ENCODE data around the gene RNF43.
"Not testable (repeated sequence)": the region's sequence is repeated elsewhere in the genome, so short reads cannot be mapped to it uniquely, and the experiment has no call there.

Gene RNF43

GRCh38 chr17:58410714-58411407, 6.5 kb downstream of the RNF43 start:
- FAIRE-seq = no peak
- no peak for DNase-seq (ENCODE audit: extremely low spot score, insufficient read length, low read depth)

GRCh38 chr17:58409432-58409831, 7.9 kb downstream of the RNF43 start:
- DNase-seq (ENCODE audit: extremely low spot score, insufficient read length, low read depth) = no peak
- no peak for FAIRE-seq

GRCh38 chr17:58403311-58403710, 14.0 kb downstream of the RNF43 start:
- FAIRE-seq (no peak), DNase-seq (ENCODE audit: extremely low spot score, insufficient read length, low read depth) (no peak)

- FAIRE-seq = no peak
Observed at GRCh38 chr17:58402679-58403078, 14.7 kb downstream of the RNF43 start.

GRCh38 chr17:58402047-58402446, 15.3 kb downstream of the RNF43 start:
- FAIRE-seq (no peak), DNase-seq (ENCODE audit: extremely low spot score, insufficient read length, low read depth) (no peak)

More at GRCh38 chr17:58402679-58403078, 14.7 kb downstream of the RNF43 start:
- no peak for DNase-seq (ENCODE audit: extremely low spot score, insufficient read length, low read depth)

- FAIRE-seq = peak; percentile 5
Observed at GRCh38 chr17:58401287-58401686, 16.0 kb downstream of the RNF43 start.

GRCh38 chr17:58400826-58401225, 16.5 kb downstream of the RNF43 start:
- no peak for FAIRE-seq
- no peak for DNase-seq (ENCODE audit: extremely low spot score, insufficient read length, low read depth)

More at GRCh38 chr17:58401287-58401686, 16.0 kb downstream of the RNF43 start:
- no peak for DNase-seq (ENCODE audit: extremely low spot score, insufficient read length, low read depth)

GRCh38 chr17:58399974-58400373, 17.4 kb downstream of the RNF43 start:
- no peak for DNase-seq (ENCODE audit: extremely low spot score, insufficient read length, low read depth)
- no peak for FAIRE-seq

GRCh38 chr17:58398574-58399266, 18.6 kb downstream of the RNF43 start:
- FAIRE-seq = no peak

GRCh38 chr17:58397421-58397820, 19.9 kb downstream of the RNF43 start:
- FAIRE-seq; DNase-seq (ENCODE audit: extremely low spot score, insufficient read length, low read depth): not testable (repeated sequence)

More at GRCh38 chr17:58398574-58399266, 18.6 kb downstream of the RNF43 start:
- no peak for DNase-seq (ENCODE audit: extremely low spot score, insufficient read length, low read depth)

GRCh38 chr17:58396173-58396572, 21.2 kb downstream of the RNF43 start:
- DNase-seq (ENCODE audit: extremely low spot score, insufficient read length, low read depth) (no peak), FAIRE-seq (no peak)

- no peak for FAIRE-seq
- no peak for DNase-seq (ENCODE audit: extremely low spot score, insufficient read length, low read depth)
Observed at GRCh38 chr17:58394534-58395223, 22.7 kb downstream of the RNF43 start.

- DNase-seq (ENCODE audit: extremely low spot score, insufficient read length, low read depth) = no peak
- no peak for FAIRE-seq
Observed at GRCh38 chr17:58391302-58391984, 25.9 kb downstream of the RNF43 start.

GRCh38 chr17:58390884-58391283, 26.4 kb downstream of the RNF43 start:
- FAIRE-seq = no peak
- no peak for DNase-seq (ENCODE audit: extremely low spot score, insufficient read length, low read depth)

- DNase-seq (ENCODE audit: extremely low spot score, insufficient read length, low read depth) (no peak), FAIRE-seq (no peak)
Observed at GRCh38 chr17:58388302-58389190, 28.8 kb downstream of the RNF43 start.

GRCh38 chr17:58387834-58388233, 29.5 kb downstream of the RNF43 start:
- FAIRE-seq = no peak
- DNase-seq (ENCODE audit: extremely low spot score, insufficient read length, low read depth) = no peak

GRCh38 chr17:58386708-58387107, 30.6 kb downstream of the RNF43 start:
- DNase-seq (ENCODE audit: extremely low spot score, insufficient read length, low read depth) = no peak
- no peak for FAIRE-seq

GRCh38 chr17:58385359-58385899, 31.9 kb downstream of the RNF43 start:
- FAIRE-seq (no peak), DNase-seq (ENCODE audit: extremely low spot score, insufficient read length, low read depth) (no peak)

GRCh38 chr17:58384897-58385296, 32.4 kb downstream of the RNF43 start:
- DNase-seq (ENCODE audit: extremely low spot score, insufficient read length, low read depth) (no peak), FAIRE-seq (no peak)

Measured in GM18507 (cell line).